GM18520 (cell line): ENCODE data around the gene SPOCK2.
"Not testable (repeated sequence)": the region's sequence is repeated elsewhere in the genome, so short reads cannot be mapped to it uniquely, and the experiment has no call there.

ENCODE experiments used
- ATAC-seq: cut with Tn5 transposase; IDR thresholded peaks from one replicate; pipeline ENCODE4 v1.9.1; 2021; ENCODE audit not compliant: unreplicated experiment

SPOCK2 gene

DNA sequence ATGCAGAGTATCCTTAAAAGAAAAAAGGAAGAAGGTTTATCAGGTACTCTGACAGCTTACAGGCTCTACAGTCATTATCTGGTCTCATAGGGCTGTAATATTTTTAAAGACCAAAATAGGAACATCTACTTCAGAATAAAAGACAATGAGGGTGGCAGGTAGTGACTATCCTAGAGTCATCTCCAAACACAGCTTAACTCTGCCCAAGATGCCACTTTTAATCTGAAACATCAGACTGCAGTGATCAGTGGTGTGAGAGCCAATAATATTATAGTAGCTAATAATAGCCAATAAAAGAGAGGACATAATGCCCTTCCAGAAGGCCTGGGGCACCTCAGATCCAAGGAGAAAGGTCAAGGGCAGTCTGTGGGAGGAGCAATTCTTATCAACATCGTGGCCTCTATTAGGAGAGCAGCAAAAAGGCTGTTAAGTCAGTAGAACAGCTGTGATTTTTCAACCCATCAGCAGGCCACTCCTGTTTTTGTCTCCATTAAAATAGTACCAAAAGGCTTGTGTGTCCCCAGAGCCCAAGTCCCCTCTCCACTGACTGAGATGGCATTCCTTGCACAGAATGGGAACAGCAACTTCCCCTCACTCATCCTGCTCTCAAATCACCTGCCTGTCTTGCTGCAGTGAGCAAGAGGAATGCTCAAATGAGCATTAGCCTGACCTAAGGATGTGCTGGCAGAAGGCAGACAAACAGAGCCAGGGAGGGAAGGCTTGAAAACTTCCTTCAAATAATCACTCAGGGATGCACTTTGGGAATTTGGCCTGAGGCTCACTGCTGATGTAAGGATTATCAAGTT lies 20.7 kb upstream of the SPOCK2 start:
- ATAC-seq, result no peak

DNA sequence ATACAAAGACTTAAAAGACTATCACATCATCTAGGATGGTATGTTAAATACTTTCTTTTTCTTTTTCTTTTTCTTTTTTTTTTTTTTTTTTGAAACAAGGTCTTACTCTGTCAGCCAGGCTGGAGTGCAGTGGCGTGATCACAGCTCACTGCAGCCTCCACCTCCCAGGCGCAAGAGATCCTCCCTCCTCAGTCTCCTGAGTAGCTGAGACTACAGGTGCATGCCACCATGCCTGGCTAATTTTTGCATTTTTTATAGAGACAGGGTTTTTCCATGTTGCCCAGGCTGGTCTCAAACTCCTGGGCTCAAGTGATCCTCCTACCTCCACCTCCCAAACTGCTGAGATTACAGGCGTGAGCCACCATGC lies 19.6 kb upstream of the SPOCK2 start:
- ATAC-seq, result not testable (repeated sequence)

- ATAC-seq, result no peak
Observed at GRCh38 chr10:72107325-72108003, 19.1 kb upstream of the SPOCK2 start.

- no peak for ATAC-seq
Observed at GRCh38 chr10:72106896-72107295, 18.5 kb upstream of the SPOCK2 start.

DNA sequence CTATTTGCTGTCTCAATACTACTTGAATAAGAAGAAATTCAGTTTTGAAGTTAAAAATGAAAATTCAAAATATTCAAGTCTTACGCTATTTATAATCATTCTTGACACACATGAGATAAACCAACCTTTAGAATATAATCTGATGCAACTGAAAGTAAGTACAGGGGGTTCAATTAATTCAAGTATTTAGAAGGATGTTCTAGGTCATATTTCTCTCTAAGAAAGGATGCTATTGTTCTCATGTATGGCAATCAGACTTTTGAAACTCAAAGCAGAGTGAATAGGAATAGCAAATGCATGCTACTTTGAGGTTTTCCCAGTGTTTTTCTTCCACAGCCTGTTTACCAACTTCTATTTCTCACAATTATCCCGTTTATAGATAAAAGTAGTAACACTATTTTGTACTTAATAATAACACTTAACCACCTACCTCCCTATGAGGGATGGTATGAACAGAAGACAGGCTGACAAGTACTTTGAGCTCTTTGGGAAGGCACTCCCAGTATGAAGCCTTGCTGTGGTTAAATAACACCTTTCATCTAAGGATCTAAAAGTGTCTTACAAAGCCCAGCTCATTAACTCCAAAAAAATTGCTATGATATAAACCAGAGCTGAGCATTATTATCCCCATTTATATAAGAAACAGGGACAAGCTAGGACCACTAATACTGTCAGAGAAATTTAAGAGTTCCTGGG lies 18.0 kb upstream of the SPOCK2 start:
- no peak for ATAC-seq

DNA sequence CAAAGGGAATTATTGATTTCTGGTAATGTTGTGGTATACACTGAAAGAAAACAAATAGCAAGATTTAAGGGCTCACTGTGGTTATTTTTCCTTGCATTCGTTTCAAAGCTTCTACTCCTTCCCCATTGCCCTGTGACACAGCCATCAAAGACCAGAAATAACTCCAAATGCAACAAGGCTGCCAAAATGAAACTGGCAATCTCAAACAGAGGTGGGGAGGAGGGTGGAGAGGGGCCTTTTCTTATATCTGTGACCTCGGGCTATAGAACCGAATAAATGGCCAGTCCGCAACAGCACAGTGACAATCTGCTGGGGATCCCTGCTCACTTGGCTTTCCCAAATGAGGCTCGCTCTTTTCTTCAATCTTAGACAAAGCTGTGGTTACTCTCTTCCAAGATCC lies 17.4 kb upstream of the SPOCK2 start:
- ATAC-seq, result no peak

DNA sequence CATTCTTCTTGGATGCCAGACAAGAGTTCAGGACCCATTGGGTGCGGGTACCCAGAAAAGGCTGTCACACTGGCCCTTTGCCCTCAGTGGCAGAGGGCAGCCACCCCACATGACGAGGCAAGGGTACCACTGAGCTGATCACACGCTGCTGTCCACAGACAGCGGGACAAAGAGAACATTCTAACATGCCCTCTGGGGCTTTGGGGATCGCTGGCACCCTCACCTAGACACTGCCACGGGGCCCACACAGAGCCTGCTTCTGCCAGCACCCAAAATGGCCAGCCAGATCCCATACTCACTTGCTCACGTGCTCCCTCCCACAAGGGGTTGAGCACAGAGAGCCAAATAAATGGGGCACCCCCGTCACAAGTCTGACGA lies 16.7 kb upstream of the SPOCK2 start:
- no peak for ATAC-seq

GRCh38 chr10:72104472-72105097 lies 16.2 kb upstream of the SPOCK2 start:
- ATAC-seq, result no peak

DNA sequence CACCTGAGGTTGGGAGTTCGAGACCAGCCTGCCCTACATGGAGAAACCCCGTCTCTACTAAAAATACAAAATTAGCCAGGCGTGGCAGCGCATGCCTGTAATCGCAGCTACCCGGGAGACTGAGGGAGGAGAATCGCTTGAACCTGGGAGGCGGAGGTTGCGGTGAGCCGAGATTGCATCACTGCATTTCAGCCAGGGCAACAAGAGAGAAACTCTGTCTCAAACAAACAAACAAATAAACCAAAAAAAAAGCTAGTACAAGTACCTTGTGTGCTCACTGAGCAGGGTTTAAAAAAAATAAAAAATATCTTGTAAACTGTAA lies 11.2 kb upstream of the SPOCK2 start:
- ATAC-seq, result no peak

DNA sequence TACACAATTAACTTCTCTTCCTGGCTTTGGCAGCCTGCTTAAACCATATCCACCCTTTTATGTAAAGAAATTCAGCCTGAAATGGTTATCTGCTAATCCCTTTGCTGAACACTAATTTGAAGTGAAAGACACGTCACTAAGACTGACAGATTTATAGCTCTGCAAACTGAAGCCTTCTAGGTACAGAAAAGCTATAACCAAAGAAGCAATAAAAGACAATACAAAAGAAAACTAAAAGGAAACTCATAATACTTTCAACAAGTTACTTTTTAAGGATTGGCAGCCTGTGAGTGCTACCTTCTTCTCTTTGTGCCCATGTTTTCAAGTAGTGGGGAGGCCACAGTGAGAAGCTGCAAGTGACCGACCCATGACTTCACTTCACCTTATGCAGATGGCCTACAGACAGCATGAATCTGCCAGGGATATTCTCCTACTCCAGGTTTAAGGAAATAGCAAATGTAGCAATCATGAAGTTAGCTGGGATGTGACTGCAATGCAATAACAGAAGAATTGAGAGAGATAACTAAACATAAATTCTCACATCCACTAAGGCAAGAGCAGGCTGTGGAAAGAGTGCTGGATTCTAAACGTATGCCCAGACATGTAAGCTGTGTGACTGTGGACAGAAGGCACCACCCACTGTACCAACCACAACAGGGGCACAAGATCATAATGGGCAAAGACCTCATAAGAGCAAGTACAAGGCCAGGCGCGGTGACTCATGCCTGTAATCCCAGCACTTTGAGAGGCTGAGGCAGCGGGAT lies 10.7 kb upstream of the SPOCK2 start:
- no peak for ATAC-seq

DNA sequence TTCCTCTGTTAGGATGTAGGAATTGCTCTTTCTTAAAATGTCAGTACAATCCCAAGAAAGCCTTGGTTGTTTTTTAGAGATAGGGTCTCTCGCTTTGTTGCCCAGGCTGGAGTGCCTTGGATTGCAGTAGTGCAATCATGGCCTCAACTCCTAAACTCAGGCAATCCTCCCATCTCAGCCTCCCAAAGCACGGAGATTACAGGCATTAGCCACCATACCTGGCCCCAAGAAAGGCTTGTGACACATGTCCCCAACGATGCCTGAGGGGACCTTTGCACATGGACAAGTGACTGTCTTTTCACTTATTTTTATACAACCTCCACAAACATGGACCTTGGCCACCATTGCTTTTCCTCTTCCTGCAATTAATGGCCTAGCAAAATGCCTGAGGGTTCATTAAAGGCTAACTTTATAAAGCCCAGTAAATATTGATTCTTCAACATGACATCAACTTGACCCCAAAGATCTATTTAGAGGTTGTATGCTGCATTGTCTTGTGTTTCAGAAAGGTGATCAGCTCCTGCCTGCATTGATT lies 10.0 kb upstream of the SPOCK2 start:
- no peak for ATAC-seq

DNA sequence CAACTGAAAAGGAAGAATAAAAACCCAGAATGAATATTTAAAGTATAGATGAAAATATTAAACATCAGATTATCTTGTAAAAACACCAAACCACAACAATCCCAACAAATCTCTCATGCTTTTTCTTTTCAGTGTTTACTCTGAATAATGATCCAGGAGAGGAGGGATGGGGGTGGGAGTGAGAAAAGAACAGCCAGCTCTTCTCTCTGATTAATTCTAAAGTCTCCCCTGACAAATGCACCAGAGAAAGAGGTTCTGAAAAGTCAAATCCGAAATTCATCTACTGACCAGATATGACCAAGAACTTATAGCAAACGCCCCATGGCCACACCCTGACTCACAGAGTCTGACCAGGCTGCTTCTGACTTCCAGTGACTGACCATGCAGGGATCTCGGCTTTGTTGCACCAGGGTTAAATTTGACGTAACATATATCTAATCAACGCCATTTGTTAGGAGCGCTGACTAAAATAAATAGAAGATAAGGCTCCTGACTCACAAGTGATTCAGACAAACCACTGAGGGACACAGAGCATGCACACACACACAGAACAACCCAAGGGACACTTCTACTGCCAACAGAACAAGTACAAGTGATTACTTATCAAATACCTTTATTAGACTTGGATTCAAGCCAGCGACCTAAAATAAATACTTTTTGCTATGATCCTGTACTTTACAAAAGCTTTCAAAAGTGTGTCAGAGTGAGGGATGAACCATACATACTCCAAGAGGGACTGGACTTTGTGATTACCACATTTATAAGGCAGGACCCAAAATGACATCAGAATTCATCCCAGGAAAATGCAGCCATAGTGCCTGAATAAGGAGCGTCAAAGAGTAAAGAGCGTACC lies 9.3 kb upstream of the SPOCK2 start:
- no peak for ATAC-seq

DNA sequence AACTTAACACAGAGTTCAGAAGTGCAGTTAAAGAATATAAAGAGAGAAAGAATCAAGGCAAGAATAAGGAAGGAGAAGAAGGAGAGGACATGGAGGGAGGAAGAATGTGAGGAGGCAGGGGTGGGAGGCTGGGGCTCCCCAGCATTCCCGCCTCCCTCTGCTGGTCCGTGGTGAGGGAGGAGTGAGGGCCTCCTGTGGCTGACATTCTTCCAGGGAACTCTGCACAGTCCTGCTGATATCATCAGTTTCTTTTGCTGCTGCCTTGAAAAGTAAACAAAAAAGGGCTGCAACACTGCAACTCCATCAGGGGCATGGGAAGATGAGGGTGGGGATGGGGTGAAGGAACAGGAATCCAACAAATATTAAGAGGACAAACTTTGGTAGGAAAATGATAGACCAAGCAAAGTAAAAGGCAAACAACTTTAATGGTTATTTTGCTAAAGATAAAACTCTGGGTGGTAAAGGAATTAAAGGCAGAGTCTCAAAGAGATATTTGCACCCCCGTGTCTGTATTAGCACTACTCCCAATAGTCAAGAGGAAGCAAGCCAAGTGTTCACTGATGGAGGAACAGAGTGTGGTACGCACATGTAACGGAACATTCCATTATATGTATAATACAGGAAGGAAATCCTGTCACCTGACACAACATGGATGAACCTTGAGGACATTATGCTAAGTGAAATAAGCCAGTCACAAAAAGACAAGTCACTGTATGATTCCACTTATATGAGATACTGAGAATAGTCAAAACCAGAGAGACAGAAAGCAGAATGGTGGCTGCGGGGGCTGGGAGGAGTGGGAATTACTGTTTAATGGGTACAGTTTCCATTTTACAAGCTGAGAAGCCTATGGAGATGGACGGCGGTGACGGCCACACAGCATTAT lies 8.0 kb upstream of the SPOCK2 start:
- ATAC-seq, result no peak

DNA sequence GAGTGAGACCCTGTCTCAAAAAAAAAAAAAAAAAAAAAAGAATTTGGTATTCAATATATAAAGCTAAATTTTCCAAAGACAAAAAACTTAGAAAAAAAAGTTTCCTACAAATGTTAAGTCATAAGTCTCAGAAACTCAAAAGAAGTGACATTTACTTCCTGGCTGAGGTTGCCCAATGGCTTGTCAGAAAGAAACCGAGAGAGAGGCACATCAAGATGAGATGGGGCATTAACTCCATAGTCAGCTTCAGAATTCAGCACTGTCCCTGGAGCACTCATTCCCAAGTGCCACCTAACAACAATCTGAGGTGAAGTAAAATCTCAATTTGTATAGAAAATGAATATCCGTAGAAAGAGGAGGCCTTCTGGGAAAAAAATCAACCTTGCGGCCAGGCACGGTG lies 6.8 kb upstream of the SPOCK2 start:
- ATAC-seq, result no peak

DNA sequence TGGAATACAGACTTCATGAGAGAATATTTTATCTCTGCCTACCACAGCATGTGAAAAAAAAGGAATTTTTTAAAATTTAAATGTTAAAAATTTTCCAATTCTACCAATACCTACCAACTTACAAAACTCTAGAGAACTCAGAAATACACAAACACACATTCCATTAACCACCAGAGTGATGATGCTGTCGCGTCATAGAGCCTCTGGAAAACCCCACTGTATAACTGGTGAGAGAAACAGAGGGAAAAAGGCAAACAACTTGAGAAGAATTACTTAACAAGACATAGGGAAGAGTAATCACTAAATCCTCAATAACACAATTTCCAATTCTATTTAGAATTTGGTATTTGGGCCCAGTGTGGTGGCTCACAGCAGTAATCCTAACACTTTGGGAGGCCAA lies 6.2 kb upstream of the SPOCK2 start:
- no peak for ATAC-seq

DNA sequence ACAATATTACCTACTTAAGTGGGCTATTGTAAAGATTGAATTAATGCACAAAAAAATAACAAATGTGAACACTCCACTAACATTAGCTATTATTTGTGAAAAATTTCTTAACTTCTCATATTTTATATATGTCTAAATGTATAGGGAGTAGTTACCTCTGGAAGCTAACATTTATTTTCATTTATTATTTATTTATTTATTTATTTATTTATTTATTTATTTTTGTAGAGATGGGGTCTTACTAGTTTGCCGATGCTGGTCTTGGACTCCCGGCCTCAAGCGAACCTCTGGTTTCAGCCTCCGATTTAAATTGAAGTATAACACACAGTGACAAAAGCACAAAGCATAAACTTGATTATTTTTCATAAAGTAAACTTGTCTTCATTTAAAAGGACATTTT lies 5.1 kb upstream of the SPOCK2 start:
- no peak for ATAC-seq

GRCh38 chr10:72092987-72093386 lies 4.6 kb upstream of the SPOCK2 start:
- no peak for ATAC-seq

- ATAC-seq, result no peak
Observed at GRCh38 chr10:72092171-72092924, 4.0 kb upstream of the SPOCK2 start.
